Adrenal gland (tissue), 12 donors: ENCODE data around the gene SPPL2A. TPM values are rescaled to one million over a fixed set of nuclear protein-coding genes. Genes with fewer than 3 reads are reported as not detected.
A peak's percentile ranks its signal among the peaks of the same experiment; 100 is the strongest.

ENCODE experiments used
- DNase-seq, 7 donors: peaks; one replicate each; pipeline ENCODE4 v3.0.0-alpha.2; 2019 to 2020
- H3K27ac ChIP-seq, 5 donors: fragments of 200-600 bp; sonication (generic) in 4 of 5; 1 replicate in 3 of 5; 2 replicates in 2 of 5; pipeline versions ENCODE4 v1.5.1 to v1.8.0; 2016 to 2020; ENCODE audit warnings: mild to moderate bottlenecking in 1 of 5
- H3K27me3 ChIP-seq: fragments of 200-600 bp; 2 replicates; pipeline ENCODE4 v1.8.0; 2021
- H3K36me3 ChIP-seq, 2 donors: fragments of 200-600 bp; replicated peaks in 1 of 2; 1 replicate in 1 of 2; 2 replicates in 1 of 2; pipeline versions ENCODE4 v1.5.1 to v1.8.0; 2018 to 2022
- H3K4me1 ChIP-seq, 2 donors: fragments of 200-600 bp; replicated peaks in 1 of 2; 1 replicate in 1 of 2; 2 replicates in 1 of 2; pipeline versions ENCODE4 v1.5.1 to v1.8.0; 2018 to 2021
- H3K4me3 ChIP-seq, 4 donors: fragments of 200-600 bp; sonication (generic) in 3 of 4; one replicate each; pipeline ENCODE4 v1.5.1; 2016 to 2018
- H3K9me3 ChIP-seq, 3 donors: fragments of 200-600 bp; sonication (generic) in 1 of 3; replicated peaks in 1 of 3; 1 replicate in 2 of 3; 2 replicates in 1 of 3; pipeline versions ENCODE4 v1.5.1 to v1.8.0; 2016 to 2021
- CTCF ChIP-seq, 6 experiments: fragments of 450-650 bp in 4 of 6; fragments of 200-600 bp in 2 of 6; sonication (generic) in 1 of 6; IDR thresholded peaks; 1 replicate in 5 of 6; 2 replicates in 1 of 6; pipeline versions ENCODE4 v1.5.1 to v1.8.0; 2016 to 2021; ENCODE audit warnings: antibody characterized with exemption in 6 of 6, mild to moderate bottlenecking in 2 of 6, moderate library complexity in 1 of 6
- POLR2A ChIP-seq, 2 donors: fragments of 450-650 bp; IDR thresholded peaks; one replicate each; pipeline ENCODE4 v1.6.1; 2017; ENCODE audit warnings: antibody characterized with exemption in 2 of 2, mild to moderate bottlenecking in 2 of 2, moderate library complexity in 1 of 2
- WGBS, 4 donors: extraction: QIAGEN DNeasy Blood & Tissue Kit in 2 of 4; methylation state at CpG; one replicate each; pipeline versions ENCODE4 v1.1.5 to v1.1.7; 2013 to 2017; 5-methylcytosine and 5-hydroxymethylcytosine counted together
- intact Hi-C, 2 donors: fragments of 100-400 bp; cut with DNase I; formaldehyde crosslinking; loops; one replicate each; pipeline versions ENCODE4 v1.14.1 to v1.15.0; 2022 to 2023
- polyA plus RNA-seq, 3 donors: library from polyadenylated mRNA; stranded (reverse); fragments of 200-250 nt in 2 of 3; fragments of 350-450 nt in 1 of 3; fragmentation: Illumina TruSeq in 1 of 3; extraction: RNeasy Lipid Tissue Mini Kit (QIAGEN cat#74804) in 1 of 3; gene quantifications; one replicate each; pipeline ENCODE4 v1.2.3, GENCODE V29; 2013 to 2014
- total RNA-seq, 9 donors: library from RNA; depleted of rRNA in 4 of 9; stranded (reverse); fragments of >200 nt in 4 of 9; fragments of 120-200 nt in 1 of 9; fragmentation: NEBNext Ultra II Directional in 1 of 9; extraction: Animal tissue kit (Norgen Biotek cat#: 25700) in 1 of 9; gene quantifications; one replicate each; pipeline versions ENCODE4 v1.1.0 to v1.2.4, GENCODE V29; 2013 to 2023
- donor health status: healthy with polysubstance abuse.
- donor health status: Bipolar disorder and iron deficiency.
- donor health status: DM: yes; HTN: yes; CAD: no.
- donor health status: DM: no; HTN: no; CAD: no.
- donor health status: DM: no; HTN: no; CAD: no.
- donor health status: DM: yes; HTN: yes; CAD: no.

SPPL2A gene
- total and polyA plus RNA-seq, 12 donors = 23.3 to 378 (median 127) TPM

DNA sequence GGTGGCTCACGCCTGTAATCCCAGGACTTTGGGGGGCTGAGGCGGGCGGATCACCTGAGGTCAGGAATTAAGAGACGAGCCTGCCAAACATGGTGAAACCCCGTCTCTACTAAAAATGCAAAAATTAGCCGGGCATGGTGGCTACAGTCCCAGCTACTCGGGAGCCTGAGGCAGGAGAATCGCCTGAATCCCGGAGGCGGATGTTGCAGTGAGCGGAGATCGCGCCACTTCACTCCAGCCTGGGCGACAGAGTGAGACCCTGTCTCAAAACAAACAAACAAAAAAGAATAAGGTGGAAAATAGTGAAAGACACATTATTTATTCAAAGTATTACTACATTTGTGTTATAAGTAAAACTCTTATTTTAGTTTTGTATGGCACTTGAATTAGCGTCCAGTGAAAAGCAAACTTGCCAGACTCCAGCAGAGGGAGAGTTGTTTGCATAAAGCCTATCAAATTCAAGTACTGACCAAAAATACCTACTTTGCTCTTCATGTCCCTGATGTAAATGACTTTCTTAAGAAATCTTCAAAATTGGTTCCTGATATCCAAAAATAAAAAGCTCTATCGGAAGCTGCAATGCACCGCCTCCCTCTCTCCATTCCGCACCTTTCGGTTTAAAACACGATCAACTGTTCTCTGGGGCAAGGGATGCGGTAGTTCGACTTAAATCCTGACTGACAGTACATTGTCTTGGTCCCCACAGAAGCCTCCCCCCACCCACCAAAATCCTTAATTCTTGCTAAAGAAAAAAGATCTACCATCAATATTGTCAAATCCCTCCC is 80.1 kb downstream of the SPPL2A start:
- Histone ChIP-seq H3K36me3 (no peaks in the 10 kb centered on the region), H3K4me3 (peak overlapping the region in 2 of 4 donors; percentile 97 to 99), H3K9me3 (no peaks in the 10 kb centered on the region), H3K4me1 (peaks cover 18 to 32% of the 10 kb centered on the region in 2 donors), H3K27ac (peak overlapping the region in 3 of 5 donors; percentile 96 to 98 (median 96)), H3K27me3 (no peaks in the 10 kb centered on the region)
- no peak for DNase-seq
- intact Hi-C loops = no loop called here
- TF ChIP-seq POLR2A (IDR thresholded peaks at IDR 0.05) = no peak
- no peak for TF ChIP-seq CTCF (IDR thresholded peaks at IDR 0.05)
- WGBS, 4 donors = 58 to 67% (median 62%) methylated on average over 22 of the region's 22 CpGs

GRCh38 chr15:50681467-50681866 is 84.0 kb downstream of the SPPL2A start:
- Histone ChIP-seq H3K4me3 (no peak overlapping the region), H3K9me3 (no peaks in the 10 kb centered on the region), H3K36me3 (no peaks in the 10 kb centered on the region), H3K27me3 (no peaks in the 10 kb centered on the region), H3K4me1 (peaks cover 12 to 30% of the 10 kb centered on the region in 2 donors), H3K27ac (no peak overlapping the region)
- DNase-seq = no peak
- TF ChIP-seq CTCF (IDR thresholded peaks at IDR 0.05) (no peak), POLR2A (IDR thresholded peaks at IDR 0.05) (no peak)
- intact Hi-C loops = no loop called here

DNA sequence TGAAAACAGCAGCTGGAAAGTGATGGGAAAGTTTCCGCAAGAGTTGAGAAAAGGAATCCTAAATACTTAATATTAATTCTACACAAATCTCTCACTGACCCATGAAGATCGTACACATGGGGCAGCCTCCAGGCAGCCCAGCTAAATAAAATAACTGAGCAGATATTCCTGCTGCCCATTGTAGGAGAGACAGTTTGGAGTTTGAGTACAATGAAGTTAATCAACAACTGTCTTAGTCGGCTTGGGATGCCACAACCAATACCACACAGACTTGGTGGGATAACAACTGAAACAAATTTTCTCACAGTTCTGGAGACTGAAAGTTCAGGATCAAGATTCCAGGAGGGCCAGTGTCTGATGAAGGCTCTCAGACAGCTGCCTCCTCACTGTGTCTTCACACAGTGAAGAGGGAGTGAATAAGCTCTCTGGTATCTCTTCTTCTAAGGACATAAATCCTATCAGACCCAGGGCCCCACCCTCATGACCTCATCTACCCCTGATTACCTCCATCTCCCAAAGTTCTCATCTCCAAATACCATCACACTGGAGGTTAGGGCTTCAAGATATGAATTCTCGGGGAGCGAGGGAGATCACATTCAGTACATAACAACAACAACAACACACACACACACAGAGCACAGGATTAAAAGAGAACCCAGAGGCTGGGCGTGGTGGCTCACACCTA is 88.6 kb downstream of the SPPL2A start:
- intact Hi-C loops = loop anchor here in 1 of 2 donors (10.0 kb wide), 2 partner anchors 198 to 228 kb away; partner anchors contain the start of gene AP4E1
- H3K4me3 ChIP-seq = no peak overlapping the region
- peaks cover 0 to 20% of the 10 kb centered on the region in 2 donors for H3K4me1 ChIP-seq
- no peaks in the 10 kb centered on the region for H3K9me3 ChIP-seq
- no peaks in the 10 kb centered on the region for H3K36me3 ChIP-seq
- no peaks in the 10 kb centered on the region for H3K27me3 ChIP-seq
- WGBS, 4 donors = 87 to 92% (median 88%) methylated on average over 6 of the region's 6 CpGs
- no peak for TF ChIP-seq CTCF (IDR thresholded peaks at IDR 0.05)
- TF ChIP-seq POLR2A (IDR thresholded peaks at IDR 0.05) = no peak
- peak in 1 of 7 donors; percentile 5 for DNase-seq
- no peak overlapping the region for H3K27ac ChIP-seq

DNA sequence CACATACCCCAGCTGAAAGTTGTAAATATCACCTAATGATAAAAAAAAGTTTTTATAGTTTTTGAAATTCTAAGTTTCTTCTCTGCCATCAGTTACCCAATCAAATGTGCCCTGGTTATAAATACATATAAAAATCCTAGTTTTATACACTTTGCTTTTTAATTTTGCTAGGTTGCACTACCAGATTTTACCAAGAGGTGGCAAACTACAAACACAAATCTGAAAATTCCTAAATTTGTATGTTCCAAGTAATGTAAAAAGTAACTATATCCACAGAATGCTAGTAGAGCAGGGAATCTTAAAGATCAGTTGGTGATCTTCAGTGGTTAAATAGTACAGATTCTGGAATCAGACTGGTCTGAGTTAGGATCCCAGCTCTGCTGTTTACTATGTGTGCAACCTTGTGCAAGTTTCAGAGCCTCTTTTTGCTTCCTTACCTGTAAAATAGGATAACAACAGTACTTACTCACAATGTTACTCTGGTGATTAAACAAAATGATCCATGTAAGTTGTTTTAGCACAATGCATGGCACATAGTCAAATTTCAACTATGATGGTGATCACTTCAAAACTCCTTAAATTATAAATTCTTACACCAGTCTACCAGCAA is 89.9 kb downstream of the SPPL2A start:
- Histone ChIP-seq H3K4me1 (peaks cover 0 to 17% of the 10 kb centered on the region in 2 donors), H3K27me3 (no peaks in the 10 kb centered on the region), H3K9me3 (no peaks in the 10 kb centered on the region), H3K4me3 (no peak overlapping the region), H3K27ac (no peak overlapping the region), H3K36me3 (no peaks in the 10 kb centered on the region)
- no peak for DNase-seq
- no peak for TF ChIP-seq POLR2A (IDR thresholded peaks at IDR 0.05)
- peak; percentile 62 to 83 (median 74) for TF ChIP-seq CTCF (IDR thresholded peaks at IDR 0.05)
- intact Hi-C loops = loop anchor here in 1 of 2 donors (10.0 kb wide), 2 partner anchors 199 to 229 kb away; partner anchors contain the start of gene AP4E1
